Endodermal cell (in vitro differentiated cells): ENCODE results near the gene PDXP. TPM values are rescaled to one million over a fixed set of nuclear protein-coding genes. Genes with fewer than 3 reads are reported as not detected.

Experiments
- DNase-seq: peaks from one replicate; pipeline ENCODE4 v3.0.0-alpha.2; 2017
- H3K27ac ChIP-seq: 2 replicates; pipeline ENCODE4 v1.5.1; 2013; ENCODE audit warnings: mild to moderate bottlenecking, low read depth, low read length, moderate library complexity
- H3K27me3 ChIP-seq: 2 replicates; pipeline ENCODE4 v1.6.1; 2013; ENCODE audit warnings: mild to moderate bottlenecking, low read length, moderate library complexity; ENCODE audit not compliant: insufficient read depth, control insufficient read depth, poor library complexity, severe bottlenecking
- H3K36me3 ChIP-seq: 2 replicates; pipeline ENCODE4 v1.7.0; 2013; ENCODE audit warnings: mild to moderate bottlenecking, low read length, moderate library complexity; ENCODE audit not compliant: control insufficient read depth, insufficient read depth
- H3K4me1 ChIP-seq: one replicate; pipeline ENCODE4 v1.7.0; 2013; ENCODE audit warnings: low read length; ENCODE audit not compliant: control insufficient read depth, insufficient read depth
- H3K4me3 ChIP-seq: 2 replicates; pipeline ENCODE4 v1.5.1; 2013; ENCODE audit warnings: mild to moderate bottlenecking, low read length, moderate library complexity
- H3K9ac ChIP-seq: 2 replicates; pipeline ENCODE4 v1.6.1; 2013; ENCODE audit warnings: mild to moderate bottlenecking, low read length, moderate library complexity; ENCODE audit not compliant: poor library complexity, severe bottlenecking; ENCODE audit errors: extremely low read depth
- H3K9me3 ChIP-seq: 2 replicates; pipeline ENCODE4 v1.6.1; 2013; ENCODE audit warnings: mild to moderate bottlenecking, low read length, moderate library complexity; ENCODE audit not compliant: control insufficient read depth
- H3K27ac Mint-ChIP-seq: 2 replicates; pipeline ENCODE4 v1.8.0; 2020; ENCODE audit warnings: mixed read lengths
- H3K27me3 Mint-ChIP-seq: 2 replicates; pipeline ENCODE4 v1.8.0; 2021; ENCODE audit warnings: mild to moderate bottlenecking, mixed read lengths; ENCODE audit not compliant: insufficient read depth
- H3K36me3 Mint-ChIP-seq: 2 replicates; pipeline ENCODE4 v1.8.0; 2020; ENCODE audit warnings: low read depth, mixed read lengths
- H3K4me1 Mint-ChIP-seq: 2 replicates; pipeline ENCODE4 v1.8.0; 2020; ENCODE audit warnings: mixed read lengths
- H3K4me3 Mint-ChIP-seq: 2 replicates; pipeline ENCODE4 v1.8.0; 2020; ENCODE audit warnings: mild to moderate bottlenecking, moderate library complexity, mixed read lengths
- H3K9me3 Mint-ChIP-seq: 2 replicates; pipeline ENCODE4 v1.8.0; 2020; ENCODE audit warnings: mild to moderate bottlenecking, mixed read lengths
- CTCF ChIP-seq: fragments of 200-600 bp; sonication (generic); conservative IDR thresholded peaks from 2 replicates; pipeline ENCODE4 v1.5.0; 2021; ENCODE audit warnings: antibody characterized with exemption, mild to moderate bottlenecking
- WGBS, 2 experiments: methylation state at CpG; one replicate each; pipeline versions ENCODE4 v1.1.5 to v1.1.7; 2013; ENCODE audit warnings: missing lambda C conversion rate in 2 of 2, mixed read lengths in 1 of 2; ENCODE audit not compliant: insufficient coverage in 1 of 2, insufficient read length in 1 of 2; 5-methylcytosine and 5-hydroxymethylcytosine counted together
- total RNA-seq, 2 donors: library from RNA; stranded (reverse); fragmentation: NEBNext Ultra II Directional in 1 of 2; extraction: Animal tissue kit (Norgen Biotek cat#: 25700) in 1 of 2; gene quantifications; 2 replicates in 1 of 2; 3 replicates in 1 of 2; pipeline ENCODE4 v1.2.1, GENCODE V29; 2021

The PDXP gene
- total RNA-seq, 2 donors from 2014 or later = 23.5 to 29.3 TPM

GRCh38 chr22:37638391-37639069 is 20.0 kb upstream of the PDXP start:
- peak; percentile 77 for DNase-seq
- peak overlapping the region; percentile 87 for H3K4me3 ChIP-seq
- no peak for TF ChIP-seq CTCF

GRCh38 chr22:37639070-37639760 is 19.3 kb upstream of the PDXP start, which contains the start of gene SH3BP1:
Gene SH3BP1, plus strand, starts transcription at chr22:37639669. Its CDS starts 119 bp downstream, at chr22:37639788.
- H3K4me1 ChIP-seq = peaks cover 6% of the 10 kb centered on the region
- peak within 1 kb of the TSS; percentile 87 for H3K4me3 ChIP-seq
- DNase-seq = peak; percentile 89
- no peaks in the 10 kb centered on the region for H3K36me3 ChIP-seq
- peaks cover 9% of the 10 kb centered on the region for H3K36me3 Mint-ChIP-seq
- H3K4me3 Mint-ChIP-seq = peak within 1 kb of the TSS; percentile 69
- peak within 1 kb of the TSS; percentile 36 for H3K27ac Mint-ChIP-seq
- TF ChIP-seq CTCF = no peak
- H3K9me3 ChIP-seq = no peaks in the 10 kb centered on the region
- no peaks in the 10 kb centered on the region for H3K27me3 ChIP-seq
- H3K9me3 Mint-ChIP-seq = no peaks in the 10 kb centered on the region
- peak within 1 kb of the TSS; percentile 53 for H3K9ac ChIP-seq
- H3K27ac ChIP-seq = no peak within 1 kb of the TSS
- H3K27me3 Mint-ChIP-seq = no peaks in the 10 kb centered on the region
- peaks cover 20% of the 10 kb centered on the region for H3K4me1 Mint-ChIP-seq
- 10% methylated on average over 14 to 57 of the region's 57 CpGs for WGBS, 2 experiments

More at GRCh38 chr22:37638391-37639069, 20.0 kb upstream of the PDXP start:
- Mint-ChIP-seq H3K4me3 (peak overlapping the region; percentile 69), H3K36me3 (peaks cover 5% of the 10 kb centered on the region), H3K27me3 (no peaks in the 10 kb centered on the region), H3K27ac (peak overlapping the region; percentile 36), H3K9me3 (no peaks in the 10 kb centered on the region), H3K4me1 (peaks cover 25% of the 10 kb centered on the region)
- Histone ChIP-seq H3K27ac (no peak overlapping the region), H3K9ac (no peak overlapping the region), H3K4me1 (peaks cover 12% of the 10 kb centered on the region), H3K27me3 (no peaks in the 10 kb centered on the region), H3K9me3 (no peaks in the 10 kb centered on the region), H3K36me3 (no peaks in the 10 kb centered on the region)
- 80 to 93% methylated on average over 6 to 11 of the region's 11 CpGs for WGBS, 2 experiments

- Histone ChIP-seq H3K27me3 (no peaks in the 10 kb centered on the region), H3K4me1 (peaks cover 6% of the 10 kb centered on the region), H3K27ac (no peak overlapping the region), H3K4me3 (peak overlapping the region; percentile 87), H3K36me3 (peaks cover 7% of the 10 kb centered on the region), H3K9ac (peak overlapping the region; percentile 53), H3K9me3 (no peaks in the 10 kb centered on the region)
- Mint-ChIP-seq H3K4me3 (peak overlapping the region; percentile 69), H3K27ac (peak overlapping the region; percentile 35), H3K9me3 (no peaks in the 10 kb centered on the region), H3K27me3 (no peaks in the 10 kb centered on the region), H3K4me1 (peaks cover 14% of the 10 kb centered on the region), H3K36me3 (peaks cover 10% of the 10 kb centered on the region)
- TF ChIP-seq CTCF = no peak
- peak; percentile 77 for DNase-seq
- WGBS, 2 experiments = 7 to 12% methylated on average over 5 to 20 of the region's 27 CpGs
Measured at GRCh38 chr22:37639771-37640590, 18.5 kb upstream of the PDXP start.
